Activated T-cell treated with anti-CD3 and anti-CD28 coated beads, Interleukin-2, amount 50 U/mL, for 24 hours (primary cell): ENCODE data around the gene PMAIP1.

Experiments used
- DNase-seq: peaks from one replicate; pipeline ENCODE4 v3.0.0-alpha.2; 2020
- H3K27ac Mint-ChIP-seq: 2 replicates; pipeline ENCODE4 v1.8.0; 2020; ENCODE audit warnings: mild to moderate bottlenecking, mixed read lengths
- H3K27me3 Mint-ChIP-seq: 2 replicates; pipeline ENCODE4 v1.8.0; 2020; ENCODE audit warnings: mixed read lengths
- H3K36me3 Mint-ChIP-seq: 2 replicates; pipeline ENCODE4 v1.8.0; 2020; ENCODE audit warnings: low read depth, mixed read lengths
- H3K4me1 Mint-ChIP-seq: 2 replicates; pipeline ENCODE4 v1.8.0; 2020; ENCODE audit warnings: low read depth, mixed read lengths
- H3K4me3 Mint-ChIP-seq: 2 replicates; pipeline ENCODE4 v1.8.0; 2020; ENCODE audit warnings: mild to moderate bottlenecking, moderate library complexity, mixed read lengths
- H3K9me3 Mint-ChIP-seq: 2 replicates; pipeline ENCODE4 v1.8.0; 2020; ENCODE audit warnings: mixed read lengths

PMAIP1 gene

GRCh38 chr18:59941331-59941730 is 41.5 kb downstream of the PMAIP1 start:
- peaks cover 2% of the 10 kb centered on the region for H3K4me1 Mint-ChIP-seq
- H3K27me3 Mint-ChIP-seq = peaks cover 3% of the 10 kb centered on the region
- no peak overlapping the region for H3K27ac Mint-ChIP-seq
- no peaks in the 10 kb centered on the region for H3K9me3 Mint-ChIP-seq
- no peaks in the 10 kb centered on the region for H3K36me3 Mint-ChIP-seq
- no peak overlapping the region for H3K4me3 Mint-ChIP-seq
- no peak for DNase-seq

GRCh38 chr18:59942601-59943000 is 42.8 kb downstream of the PMAIP1 start:
- peaks cover 2% of the 10 kb centered on the region for H3K4me1 Mint-ChIP-seq

GRCh38 chr18:59945544-59945943 is 45.7 kb downstream of the PMAIP1 start:
- DNase-seq = no peak
- Mint-ChIP-seq H3K36me3 (no peaks in the 10 kb centered on the region), H3K4me1 (peaks cover 15% of the 10 kb centered on the region), H3K4me3 (no peak overlapping the region), H3K9me3 (no peaks in the 10 kb centered on the region), H3K27me3 (peaks cover 3% of the 10 kb centered on the region), H3K27ac (no peak overlapping the region)

More at GRCh38 chr18:59942601-59943000, 42.8 kb downstream of the PMAIP1 start:
- Mint-ChIP-seq H3K4me3 (no peak overlapping the region), H3K9me3 (no peaks in the 10 kb centered on the region), H3K36me3 (no peaks in the 10 kb centered on the region), H3K27me3 (peaks cover 3% of the 10 kb centered on the region), H3K27ac (no peak overlapping the region)
- no peak for DNase-seq

- Mint-ChIP-seq H3K27ac (peak overlapping the region; percentile 85), H3K36me3 (no peaks in the 10 kb centered on the region), H3K4me3 (no peak overlapping the region), H3K9me3 (no peaks in the 10 kb centered on the region), H3K4me1 (peaks cover 54% of the 10 kb centered on the region), H3K27me3 (peaks cover 2% of the 10 kb centered on the region)
- DNase-seq = no peak
Measured at GRCh38 chr18:59950215-59950944, 50.6 kb downstream of the PMAIP1 start.

- H3K27ac Mint-ChIP-seq = peak overlapping the region; percentile 57
- H3K4me3 Mint-ChIP-seq = no peak overlapping the region
- H3K27me3 Mint-ChIP-seq = no peaks in the 10 kb centered on the region
- no peak for DNase-seq
- H3K9me3 Mint-ChIP-seq = no peaks in the 10 kb centered on the region
- H3K36me3 Mint-ChIP-seq = no peaks in the 10 kb centered on the region
- peaks cover 53% of the 10 kb centered on the region for H3K4me1 Mint-ChIP-seq
Measured at GRCh38 chr18:59951591-59951990, 51.8 kb downstream of the PMAIP1 start.

- H3K4me3 Mint-ChIP-seq = no peak overlapping the region
- peaks cover 53% of the 10 kb centered on the region for H3K4me1 Mint-ChIP-seq
- no peak for DNase-seq
- peaks cover 5% of the 10 kb centered on the region for H3K27me3 Mint-ChIP-seq
- no peaks in the 10 kb centered on the region for H3K36me3 Mint-ChIP-seq
- H3K9me3 Mint-ChIP-seq = no peaks in the 10 kb centered on the region
- H3K27ac Mint-ChIP-seq = peak overlapping the region; percentile 95
Measured at GRCh38 chr18:59952283-59953007, 52.6 kb downstream of the PMAIP1 start.
